GM12875 (cell line): Measurements from ENCODE around the gene BCL2L1.

ENCODE experiments used
- H3K4me3 ChIP-seq: one replicate; pipeline ENCODE4 v1.5.1; 2011; ENCODE audit warnings: low read depth, low read length, control low read depth
- TF ChIP-seq, protein P1 (sequence below): IDR thresholded peaks from 2 replicates; pipeline ENCODE4 v1.5.1; 2011; ENCODE audit warnings: low read depth, mild to moderate bottlenecking, control low read depth, inconsistent platforms, low read length, moderate library complexity, borderline replicate concordance; ENCODE audit not compliant: insufficient read depth

BCL2L1 gene

DNA sequence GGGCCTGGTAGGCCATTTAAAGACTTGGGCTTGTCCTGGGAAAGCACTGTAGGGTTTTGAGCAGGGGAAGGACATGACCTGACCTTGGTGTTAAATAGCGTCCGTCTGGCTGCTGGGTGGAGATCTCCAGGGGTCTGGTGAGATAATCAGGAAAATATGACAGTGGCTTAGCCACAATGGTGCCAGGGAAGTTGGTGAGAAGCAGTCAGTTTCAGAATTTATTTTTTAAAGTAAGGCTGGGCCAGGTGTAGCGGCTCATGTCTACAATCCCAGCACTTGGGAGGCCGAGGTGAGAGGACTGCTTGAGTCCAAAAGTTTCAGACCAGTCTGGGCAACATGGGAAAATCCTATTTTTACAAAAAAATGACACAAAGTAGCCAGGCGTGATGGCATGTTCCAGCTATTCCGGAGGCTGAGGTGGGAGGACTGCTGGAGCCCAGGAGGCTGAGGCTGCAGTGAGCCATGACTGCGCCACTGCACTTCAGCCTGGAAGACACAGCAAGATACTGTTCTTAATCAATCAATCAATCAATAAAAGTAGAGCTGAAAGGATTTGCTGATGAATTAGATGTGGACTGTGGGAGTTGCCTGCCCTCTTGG is 41.4 kb downstream of the BCL2L1 start:
- TF ChIP-seq, protein P1, sequence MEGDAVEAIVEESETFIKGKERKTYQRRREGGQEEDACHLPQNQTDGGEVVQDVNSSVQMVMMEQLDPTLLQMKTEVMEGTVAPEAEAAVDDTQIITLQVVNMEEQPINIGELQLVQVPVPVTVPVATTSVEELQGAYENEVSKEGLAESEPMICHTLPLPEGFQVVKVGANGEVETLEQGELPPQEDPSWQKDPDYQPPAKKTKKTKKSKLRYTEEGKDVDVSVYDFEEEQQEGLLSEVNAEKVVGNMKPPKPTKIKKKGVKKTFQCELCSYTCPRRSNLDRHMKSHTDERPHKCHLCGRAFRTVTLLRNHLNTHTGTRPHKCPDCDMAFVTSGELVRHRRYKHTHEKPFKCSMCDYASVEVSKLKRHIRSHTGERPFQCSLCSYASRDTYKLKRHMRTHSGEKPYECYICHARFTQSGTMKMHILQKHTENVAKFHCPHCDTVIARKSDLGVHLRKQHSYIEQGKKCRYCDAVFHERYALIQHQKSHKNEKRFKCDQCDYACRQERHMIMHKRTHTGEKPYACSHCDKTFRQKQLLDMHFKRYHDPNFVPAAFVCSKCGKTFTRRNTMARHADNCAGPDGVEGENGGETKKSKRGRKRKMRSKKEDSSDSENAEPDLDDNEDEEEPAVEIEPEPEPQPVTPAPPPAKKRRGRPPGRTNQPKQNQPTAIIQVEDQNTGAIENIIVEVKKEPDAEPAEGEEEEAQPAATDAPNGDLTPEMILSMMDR = no peak
- H3K4me3 ChIP-seq = no peak overlapping the region

GRCh38 chr20:31680286-31681127 is 42.2 kb downstream of the BCL2L1 start:
- H3K4me3 ChIP-seq = no peak overlapping the region
- TF ChIP-seq, protein P1 = no peak

DNA sequence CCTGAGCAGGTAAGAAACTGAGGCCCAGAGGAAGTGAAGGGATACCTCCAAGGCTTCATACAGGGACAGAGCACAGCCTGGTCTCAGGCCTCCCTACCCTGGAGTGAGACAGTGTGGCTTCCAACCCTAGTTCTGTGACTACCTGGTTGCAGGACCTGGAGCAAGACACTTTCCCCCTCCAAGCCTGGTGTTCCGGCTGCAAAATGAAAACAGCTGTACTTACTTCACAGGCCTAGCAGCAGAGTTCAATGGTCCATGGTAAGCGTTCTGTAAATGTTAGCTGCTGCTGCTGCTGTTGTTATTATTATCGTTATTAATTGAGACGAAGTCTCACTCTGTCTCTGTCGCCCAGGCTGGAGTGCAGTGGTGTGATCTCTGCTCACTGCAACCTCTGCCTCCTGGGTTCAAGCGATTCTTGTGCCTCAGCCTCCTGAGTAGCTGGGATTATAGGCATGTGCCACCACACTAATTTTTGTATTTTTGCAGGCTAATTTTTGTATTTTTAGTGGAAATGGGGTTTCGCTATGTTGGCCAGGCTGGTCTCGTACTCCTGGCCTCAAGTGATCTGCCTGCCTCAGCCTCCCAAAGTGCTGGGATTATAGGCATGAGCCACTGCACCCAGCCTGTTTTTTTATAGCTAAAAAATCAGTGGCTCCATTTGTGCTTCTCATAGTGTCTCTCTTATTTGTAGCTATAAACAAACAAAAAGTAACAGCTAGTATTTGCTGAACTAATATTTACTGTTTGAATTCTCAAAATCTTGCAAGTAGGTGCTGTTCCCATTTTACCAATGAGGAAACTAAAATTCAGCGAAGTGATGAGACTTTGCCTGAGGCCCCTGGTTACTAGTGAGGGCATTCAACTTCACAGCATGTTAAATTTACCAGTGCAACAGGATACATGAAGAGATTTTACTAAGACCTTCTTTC is 43.0 kb downstream of the BCL2L1 start:
- TF ChIP-seq, protein P1 = no peak
- H3K4me3 ChIP-seq = no peak overlapping the region

GRCh38 chr20:31678389-31679356 is 44.0 kb downstream of the BCL2L1 start:
- H3K4me3 ChIP-seq = no peak overlapping the region
- TF ChIP-seq, protein P1 = no peak

- TF ChIP-seq, protein P1 = no peak
- H3K4me3 ChIP-seq = no peak overlapping the region
Observed at GRCh38 chr20:31677553-31678260, 45.0 kb downstream of the BCL2L1 start.

DNA sequence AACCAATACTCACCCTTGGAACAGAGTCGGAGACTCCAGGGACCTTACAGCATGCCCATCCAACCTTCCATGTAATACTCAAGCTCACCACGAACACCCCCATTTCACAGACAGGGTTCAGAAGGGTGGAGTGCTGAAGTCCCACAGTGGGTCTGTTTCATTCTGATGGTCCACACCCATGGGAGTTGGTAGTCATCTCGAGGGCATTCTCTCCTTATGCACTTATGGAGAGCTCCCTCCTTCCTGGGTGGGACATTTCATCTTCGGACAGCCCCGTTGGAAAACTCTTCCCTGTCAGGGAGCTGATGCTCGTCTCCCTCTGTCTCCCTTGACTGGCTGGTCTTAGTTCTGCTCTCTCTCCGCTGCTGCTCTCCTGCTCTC is 46.1 kb downstream of the BCL2L1 start:
- no peak overlapping the region for H3K4me3 ChIP-seq
- TF ChIP-seq, protein P1 = no peak
